TTC549 (cell line): ENCODE data around the gene ID3.
A peak's percentile ranks its signal among the peaks of the same experiment; 100 is the strongest.

ENCODE experiments used
- FAIRE-seq: peaks from 2 replicates; lab custom pipeline; 2012; peaks lifted over from hg19 to GRCh38; lab: Jason Lieb, UNC

ID3 gene

DNA sequence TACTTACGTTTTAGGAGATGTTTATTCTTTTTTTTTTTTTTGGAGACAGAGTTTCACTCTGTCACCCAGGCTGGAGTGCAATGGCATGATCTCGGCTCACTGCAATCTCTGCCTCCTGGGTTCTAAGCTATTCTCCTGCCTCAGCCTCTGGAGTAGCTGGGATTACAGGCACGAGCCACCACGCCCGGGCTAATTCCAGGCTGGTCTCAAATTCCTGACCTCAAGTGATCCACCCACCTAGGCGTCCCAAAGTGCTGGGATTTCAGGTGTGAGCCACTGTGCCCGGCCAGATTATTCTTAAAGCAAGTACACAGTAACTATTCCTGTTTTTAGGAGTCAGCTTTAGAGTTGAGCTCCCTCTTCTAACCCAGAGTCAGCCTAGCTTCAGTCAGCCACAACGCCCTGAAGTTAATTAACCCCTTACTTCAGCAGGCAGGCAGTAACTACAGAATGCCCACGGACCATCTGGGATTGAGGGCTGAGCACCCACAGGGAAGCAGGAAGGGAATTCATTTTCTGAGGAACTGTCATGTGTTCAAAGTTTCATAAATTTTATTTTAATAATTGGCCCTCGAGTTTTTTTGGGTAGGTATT lies 5.3 kb upstream of the ID3 start:
- FAIRE-seq, result no peak

GRCh38 chr1:23563755-23564374 lies 4.6 kb upstream of the ID3 start:
- no peak for FAIRE-seq

- FAIRE-seq, result no peak
These were observed 3.7 kb upstream of the ID3 start for GRCh38 chr1:23563003-23563402.

GRCh38 chr1:23562137-23562876 lies 3.0 kb upstream of the ID3 start:
- FAIRE-seq, result peak; percentile 94

- no peak for FAIRE-seq
These were observed 2.5 kb upstream of the ID3 start for GRCh38 chr1:23561813-23562100.

GRCh38 chr1:23561076-23561812 lies 1.9 kb upstream of the ID3 start:
- FAIRE-seq, result no peak

DNA sequence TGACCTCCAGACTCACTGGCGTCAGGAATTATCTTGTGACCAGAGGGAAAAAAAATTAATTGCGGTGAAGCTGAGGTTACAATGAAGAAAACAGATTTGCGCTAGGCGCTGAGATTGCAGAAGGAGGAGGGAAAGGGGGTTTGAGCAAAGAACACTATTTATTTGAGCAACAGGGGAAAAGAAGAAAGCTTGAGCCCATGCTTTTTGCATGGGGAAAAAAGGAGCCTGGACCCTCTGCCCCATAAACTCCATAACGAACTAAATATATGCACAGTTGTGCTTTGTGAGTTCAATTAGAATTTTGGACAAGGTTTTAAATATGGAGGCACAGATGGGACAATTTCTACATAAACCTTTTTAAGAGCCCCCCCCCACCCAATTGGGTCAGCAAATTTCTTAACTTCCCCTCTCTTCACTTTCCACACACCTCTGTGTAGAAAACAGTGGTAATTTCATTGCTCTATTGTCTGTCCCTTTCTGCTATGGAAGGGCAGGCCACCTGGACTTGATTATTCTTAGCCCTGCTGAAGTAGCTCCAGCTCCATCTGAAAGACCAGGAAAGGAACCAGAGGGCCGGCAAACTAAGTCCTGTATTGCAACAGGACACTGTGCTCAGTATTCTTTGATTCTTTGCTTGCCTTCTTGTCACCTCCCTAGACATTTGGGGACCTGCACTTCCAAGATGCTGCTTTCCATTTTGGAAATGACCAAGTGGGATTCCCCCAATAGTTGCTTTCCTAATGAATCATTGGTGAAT lies 862 bp upstream of the ID3 start:
- no peak for FAIRE-seq

GRCh38 chr1:23558872-23559135 lies 497 bp downstream of the ID3 start:
- no peak for FAIRE-seq

DNA sequence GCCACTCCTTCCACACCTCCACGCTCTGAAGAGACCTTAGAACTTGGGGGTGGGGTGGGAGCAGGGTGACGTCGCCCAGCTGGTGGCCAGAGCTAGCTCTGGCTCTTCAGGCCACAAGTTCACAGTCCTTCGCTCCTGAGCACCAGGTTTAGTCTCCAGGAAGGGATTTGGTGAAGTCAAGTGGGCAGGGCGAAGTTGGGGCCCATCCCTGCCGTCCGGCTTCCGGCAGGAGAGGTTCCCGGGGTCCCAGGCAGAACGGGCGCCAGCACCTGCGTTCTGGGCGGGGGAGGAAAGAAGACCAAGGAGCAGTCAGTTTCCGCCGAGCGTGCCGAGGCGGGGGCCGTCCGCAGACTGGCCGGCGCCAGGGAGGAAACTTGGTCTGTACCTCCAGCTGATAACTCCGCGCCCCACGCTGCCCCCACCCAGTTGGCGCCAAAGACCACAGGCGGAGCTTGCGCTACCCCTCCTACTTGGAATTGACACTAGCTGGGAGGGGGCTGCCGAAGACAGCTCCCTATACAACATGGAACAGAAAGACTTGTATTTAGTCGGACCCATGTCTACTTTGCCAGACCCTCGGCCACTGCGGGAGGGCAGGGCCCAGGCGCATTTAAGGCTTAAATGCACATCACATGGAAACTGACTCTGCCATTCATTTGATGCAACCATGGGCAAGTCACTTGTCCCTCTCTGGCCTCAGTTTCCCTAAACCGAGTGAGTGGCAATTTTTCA lies 995 bp downstream of the ID3 start:
- FAIRE-seq, result no peak

- no peak for FAIRE-seq
These were observed 1.7 kb downstream of the ID3 start for GRCh38 chr1:23557471-23558124.

DNA sequence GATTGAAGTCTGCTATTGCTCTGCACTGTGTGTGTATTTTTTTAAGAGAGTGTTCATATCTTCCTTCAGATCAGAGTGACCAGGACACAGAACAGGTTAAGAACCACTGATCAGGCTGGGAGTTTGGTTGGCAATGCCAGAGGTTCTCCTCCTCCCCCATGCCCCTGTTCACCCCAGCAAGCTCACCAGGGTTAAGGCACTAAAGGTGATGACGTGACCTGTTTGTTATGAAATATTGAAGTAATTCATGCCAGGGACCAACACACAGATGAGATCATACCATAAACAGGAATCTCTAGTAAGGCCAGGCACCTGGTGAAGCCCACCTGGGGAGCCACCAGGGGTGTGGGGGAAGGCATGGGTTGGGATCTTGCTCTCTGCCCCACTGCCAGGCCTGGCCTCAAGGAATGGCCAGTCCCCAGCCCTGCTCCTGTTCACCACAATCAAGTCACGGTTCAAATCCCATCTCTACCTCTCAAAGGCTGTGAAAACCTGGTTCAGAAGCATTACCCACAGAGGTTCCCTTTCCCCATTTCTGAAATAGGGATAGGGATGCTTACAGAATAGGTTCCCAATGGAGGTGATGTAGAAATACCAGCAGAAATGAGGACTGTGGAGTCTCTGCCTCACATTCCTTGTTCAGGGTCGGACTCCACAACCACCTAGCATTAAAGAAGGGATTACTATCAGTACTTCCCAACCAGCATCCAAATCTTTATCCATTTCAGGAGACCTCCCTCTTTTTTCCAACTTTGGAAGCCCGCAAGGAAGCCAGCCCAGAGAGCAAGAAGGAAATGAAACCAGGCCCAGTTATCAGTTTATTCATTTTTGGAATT lies 2.4 kb downstream of the ID3 start:
- no peak for FAIRE-seq

DNA sequence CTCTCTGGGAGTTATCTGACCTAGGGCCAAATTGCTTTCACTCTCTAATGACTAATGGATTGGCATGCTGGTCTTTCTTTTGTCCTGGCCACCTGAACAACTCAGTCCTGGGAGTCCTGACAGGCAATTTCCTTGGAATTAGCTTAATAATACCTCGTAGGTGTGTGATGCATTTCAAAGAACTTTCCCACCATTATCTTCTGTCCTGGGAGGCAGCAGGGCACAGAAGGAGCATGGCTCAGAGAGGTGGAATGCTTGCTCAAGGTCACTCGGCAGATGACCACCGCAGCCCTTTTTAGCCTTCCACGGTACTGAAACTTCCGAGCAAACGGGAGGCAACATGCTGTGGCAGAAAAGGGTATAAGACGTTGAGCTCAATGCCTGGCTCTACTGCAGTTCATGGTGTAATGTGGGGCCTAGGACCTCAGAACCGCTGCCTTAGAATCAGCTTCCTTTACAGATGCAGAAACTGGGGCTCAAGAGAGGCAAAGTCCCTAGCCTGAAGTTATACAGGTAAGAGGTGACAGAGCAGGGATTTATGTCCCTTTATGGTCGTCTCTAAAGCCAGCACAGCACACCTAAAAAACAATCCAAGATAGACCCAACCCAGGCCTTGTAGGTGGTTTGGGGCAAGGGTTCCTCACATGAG lies 3.2 kb downstream of the ID3 start:
- FAIRE-seq, result no peak

DNA sequence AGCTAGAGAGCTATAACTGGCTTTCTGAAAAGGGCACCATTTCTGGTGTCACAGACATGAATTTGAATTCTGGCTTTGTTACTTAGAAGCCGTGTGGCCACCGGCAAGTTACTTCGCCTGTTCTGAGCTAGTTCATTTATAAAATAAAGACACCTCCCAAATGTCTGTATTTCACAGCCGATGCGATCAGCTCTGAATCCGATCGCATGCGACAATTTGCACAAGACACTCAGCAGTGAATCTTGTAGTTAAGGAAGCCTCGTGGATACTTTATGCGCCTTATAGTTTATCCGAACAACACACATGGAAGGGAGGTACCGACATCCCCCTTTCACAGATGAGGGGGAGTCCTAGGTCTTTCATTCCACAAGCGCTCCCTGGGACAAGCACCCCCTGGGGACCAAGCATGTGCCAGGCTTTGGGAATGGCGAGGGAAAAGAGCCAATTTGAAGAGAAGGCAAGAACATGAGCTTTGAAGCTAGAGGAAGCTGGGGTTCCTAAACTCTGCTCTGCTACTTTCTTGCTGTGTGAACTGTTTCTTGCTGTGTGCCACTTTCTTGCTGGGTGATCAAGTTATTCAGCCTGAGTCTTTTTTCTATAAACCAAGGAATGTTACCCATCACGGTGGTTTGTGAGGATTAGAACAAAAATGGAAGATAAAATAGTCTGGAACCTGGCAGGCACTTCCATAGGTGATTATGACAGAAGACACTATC lies 3.9 kb downstream of the ID3 start:
- no peak for FAIRE-seq

GRCh38 chr1:23554481-23555269 lies 4.6 kb downstream of the ID3 start:
- FAIRE-seq, result no peak

GRCh38 chr1:23554127-23554480 lies 5.2 kb downstream of the ID3 start:
- FAIRE-seq, result no peak

DNA sequence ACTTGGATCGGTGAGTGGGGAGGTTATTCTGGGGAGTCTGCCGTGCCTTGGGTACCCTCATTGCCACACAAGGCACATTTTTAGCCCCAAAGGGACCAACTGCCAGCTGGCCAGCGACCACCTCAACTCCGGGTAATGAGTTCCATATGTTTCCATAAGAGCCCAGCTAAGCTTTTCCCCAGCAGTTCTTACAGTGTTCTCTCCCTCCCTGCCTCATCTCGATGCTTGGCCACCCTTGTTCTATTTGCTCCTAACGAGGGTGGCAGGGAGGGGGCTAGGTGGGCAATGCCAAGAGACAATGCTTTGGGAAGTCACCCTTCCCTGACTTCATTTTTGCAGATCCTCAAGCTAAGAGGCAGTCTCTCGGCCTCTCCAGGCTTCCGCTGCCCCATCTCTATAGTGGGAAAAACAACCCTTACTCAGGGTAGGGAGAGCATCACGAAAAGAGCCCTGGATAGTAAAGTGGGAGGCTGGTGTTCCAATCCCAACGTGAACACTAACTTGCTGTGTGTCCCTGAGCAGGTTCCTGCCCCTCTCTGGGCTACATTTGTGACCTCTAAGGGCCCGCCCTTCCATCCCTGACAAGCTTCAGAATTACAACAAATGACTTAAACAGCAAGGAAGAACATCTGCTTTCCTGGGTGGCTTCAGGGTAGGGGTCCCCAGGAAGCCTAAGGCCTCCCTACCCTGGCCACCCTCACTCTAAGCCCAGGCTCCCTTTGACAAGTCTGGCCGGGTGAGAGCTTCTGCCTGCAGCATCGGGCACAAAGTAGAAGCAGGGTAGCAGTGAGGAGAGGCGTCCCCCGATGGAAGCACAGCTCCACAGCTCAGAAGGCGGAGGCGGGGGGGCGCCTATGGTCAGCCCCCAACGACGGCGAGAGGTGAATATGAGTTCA lies 5.8 kb downstream of the ID3 start:
- FAIRE-seq, result no peak

GRCh38 chr1:23551849-23552248 lies 7.5 kb downstream of the ID3 start:
- FAIRE-seq, result no peak

- FAIRE-seq, result no peak
These were observed 10.6 kb downstream of the ID3 start for GRCh38 chr1:23548704-23549143.
